ENCODE data around the gene PIEZO1. TPM values are rescaled to one million over a fixed set of nuclear protein-coding genes. Genes with fewer than 3 reads are reported as not detected.
A peak's percentile ranks its signal among the peaks of the same experiment; 100 is the strongest.

The PIEZO1 gene
- total RNA-seq, 1 donor from 2014 or later = 247 TPM

DNA sequence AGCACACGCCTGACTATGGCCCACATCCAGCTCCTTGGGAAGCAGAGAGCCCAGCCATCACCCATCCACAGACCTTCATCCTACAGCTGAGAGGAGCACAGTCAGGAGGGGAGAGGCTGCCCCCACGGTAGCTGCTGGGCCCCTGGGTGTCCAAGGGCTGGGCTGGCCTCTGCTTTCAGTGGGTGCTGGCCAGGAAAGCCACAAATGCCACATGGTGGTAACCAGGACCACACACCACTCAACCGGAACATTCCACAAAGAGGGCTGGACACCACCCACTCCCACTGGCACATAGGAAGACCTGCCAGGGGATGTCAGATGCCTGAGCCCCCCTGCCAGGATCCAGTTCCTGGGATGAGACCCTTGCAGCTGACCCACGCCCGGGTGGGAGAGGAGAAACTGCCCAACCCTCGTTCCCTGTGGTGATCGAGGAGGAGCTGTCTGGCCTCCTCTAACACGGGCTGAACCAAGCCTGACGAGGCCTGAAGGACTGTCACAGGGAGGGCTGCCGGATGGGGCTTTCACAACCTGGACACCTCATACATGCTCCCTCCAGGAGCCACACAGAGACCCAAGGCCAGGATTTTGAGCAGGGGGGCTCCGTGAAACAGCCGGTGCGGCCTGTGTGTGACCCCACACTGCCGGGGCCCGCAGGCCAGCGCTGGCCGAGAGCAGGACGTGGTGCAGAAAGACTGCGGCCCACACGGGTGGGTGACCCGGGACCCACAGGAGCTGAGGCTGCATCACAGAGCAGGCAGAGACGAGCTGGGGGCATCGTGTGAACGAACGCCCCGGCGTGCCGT lies 30.7 kb downstream of the PIEZO1 start:
- peaks cover 87% of the 10 kb centered on the region for H3K79me2 ChIP-seq (ENCODE audit: insufficient read depth, low read length)
- H3K36me3 Mint-ChIP-seq (ENCODE audit: low read depth, unreplicated experiment) = peaks cover 5% of the 10 kb centered on the region
- H3K27ac ChIP-seq (ENCODE audit: low read depth, low read length) = no peak overlapping the region

DNA sequence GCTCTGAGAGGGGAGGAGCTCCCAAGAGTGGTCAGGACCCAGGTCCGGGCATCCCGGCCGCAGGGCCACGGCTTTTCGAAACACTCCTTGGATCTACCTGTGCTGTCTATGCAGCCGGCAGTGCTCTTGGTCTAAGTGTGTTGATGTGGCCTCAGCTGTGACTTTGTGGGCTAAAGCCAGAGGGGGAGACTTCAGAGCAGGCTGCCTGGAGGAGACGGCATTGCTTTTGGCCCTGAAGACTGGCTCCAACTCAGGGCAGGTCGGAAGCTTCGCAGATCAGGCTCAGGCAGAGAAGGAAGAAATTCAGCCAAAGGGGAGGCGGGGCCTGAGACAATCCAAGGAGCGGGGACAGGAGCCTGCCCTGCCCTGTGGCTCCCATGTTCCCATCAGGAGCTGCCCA lies 31.4 kb downstream of the PIEZO1 start:
- peaks cover 28% of the 10 kb centered on the region for H3K4me1 ChIP-seq (ENCODE audit: insufficient read depth, low read length)
- H3K4me3 ChIP-seq (ENCODE audit: insufficient read depth, low read depth, low read length) = no peak overlapping the region
- H3K4me2 ChIP-seq (ENCODE audit: low read length) = peak overlapping the region; percentile 71
- H3K9me3 ChIP-seq (ENCODE audit: insufficient read depth, low read depth, low read length) = no peaks in the 10 kb centered on the region
- H3K27ac ChIP-seq (ENCODE audit: low read depth, low read length) = no peak overlapping the region
- peaks cover 5% of the 10 kb centered on the region for H3K36me3 ChIP-seq (ENCODE audit: insufficient read depth, low read length)
- peaks cover 3% of the 10 kb centered on the region for H3K36me3 Mint-ChIP-seq (ENCODE audit: low read depth, unreplicated experiment)
- no peak overlapping the region for H2AFZ ChIP-seq (ENCODE audit: low read depth, low read length)
- no peak overlapping the region for H3K9ac ChIP-seq (ENCODE audit: low read length)
- no peaks in the 10 kb centered on the region for H3K27me3 ChIP-seq (ENCODE audit: insufficient read depth, low read length)
- H3K27ac Mint-ChIP-seq (ENCODE audit: unreplicated experiment) = peak overlapping the region; percentile 68
- peaks cover 88% of the 10 kb centered on the region for H4K20me1 ChIP-seq (ENCODE audit: insufficient read depth, low read length)
- no peak for DNase-seq (ENCODE audit: low read depth)
- TF ChIP-seq EZH2 (IDR thresholded peaks at IDR 0.05; ENCODE audit: insufficient read depth, low read length) (no peak), CTCF (IDR thresholded peaks at IDR 0.05; ENCODE audit: insufficient read depth, low read depth, low read length) (no peak)
- peaks cover 83% of the 10 kb centered on the region for H3K79me2 ChIP-seq (ENCODE audit: insufficient read depth, low read length)
- H3K4me1 Mint-ChIP-seq (ENCODE audit: low read depth, unreplicated experiment) = peaks cover 12% of the 10 kb centered on the region
- H3K4me3 Mint-ChIP-seq (ENCODE audit: unreplicated experiment) = no peak overlapping the region
- FAIRE-seq = no peak
- no peaks in the 10 kb centered on the region for H3K27me3 Mint-ChIP-seq (ENCODE audit: low read depth, unreplicated experiment)
- no peaks in the 10 kb centered on the region for H3K9me3 Mint-ChIP-seq (ENCODE audit: unreplicated experiment)

More for the DNA sequence above, 30.7 kb downstream of the PIEZO1 start:
- no peaks in the 10 kb centered on the region for H3K27me3 ChIP-seq (ENCODE audit: insufficient read depth, low read length)
- Mint-ChIP-seq H3K27me3 (ENCODE audit: low read depth, unreplicated experiment) (no peaks in the 10 kb centered on the region), H3K27ac (ENCODE audit: unreplicated experiment) (no peak overlapping the region), H3K4me1 (ENCODE audit: low read depth, unreplicated experiment) (peaks cover 18% of the 10 kb centered on the region), H3K9me3 (ENCODE audit: unreplicated experiment) (no peaks in the 10 kb centered on the region), H3K4me3 (ENCODE audit: unreplicated experiment) (no peak overlapping the region)
- H3K9me3 ChIP-seq (ENCODE audit: insufficient read depth, low read depth, low read length) = no peaks in the 10 kb centered on the region
- peaks cover 93% of the 10 kb centered on the region for H4K20me1 ChIP-seq (ENCODE audit: insufficient read depth, low read length)
- H3K9ac ChIP-seq (ENCODE audit: low read length) = no peak overlapping the region
- FAIRE-seq (no peak), DNase-seq (ENCODE audit: low read depth) (no peak)
- H2AFZ ChIP-seq (ENCODE audit: low read depth, low read length) = no peak overlapping the region
- H3K4me3 ChIP-seq (ENCODE audit: insufficient read depth, low read depth, low read length) = no peak overlapping the region
- H3K4me1 ChIP-seq (ENCODE audit: insufficient read depth, low read length) = peaks cover 34% of the 10 kb centered on the region
- TF ChIP-seq CTCF (IDR thresholded peaks at IDR 0.05; ENCODE audit: insufficient read depth, low read depth, low read length) = no peak
- TF ChIP-seq EZH2 (IDR thresholded peaks at IDR 0.05; ENCODE audit: insufficient read depth, low read length) = no peak
- peak overlapping the region; percentile 71 for H3K4me2 ChIP-seq (ENCODE audit: low read length)
- H3K36me3 ChIP-seq (ENCODE audit: insufficient read depth, low read length) = peaks cover 5% of the 10 kb centered on the region

DNA sequence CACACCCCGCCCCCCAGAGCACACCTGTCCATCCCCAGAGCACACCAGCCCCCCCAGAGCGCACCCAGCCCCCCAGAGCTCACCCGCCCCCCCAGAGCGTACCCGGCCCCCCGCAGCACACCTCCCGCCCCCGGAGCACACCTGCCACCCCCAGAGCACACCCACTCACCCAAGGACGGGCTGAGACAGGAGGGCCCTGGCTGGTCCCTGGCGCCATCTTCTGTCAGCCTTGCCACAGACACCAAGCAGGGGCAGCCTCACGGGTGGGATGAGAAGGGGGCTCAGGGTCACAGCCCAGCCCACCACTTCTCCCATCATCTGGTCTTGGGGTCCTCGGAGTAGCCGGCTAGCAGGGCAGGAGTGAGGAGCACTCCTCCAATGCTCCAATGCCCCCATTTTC lies 31.8 kb downstream of the PIEZO1 start:
- TF ChIP-seq EZH2 (IDR thresholded peaks at IDR 0.05; ENCODE audit: insufficient read depth, low read length) (no peak), CTCF (IDR thresholded peaks at IDR 0.05; ENCODE audit: insufficient read depth, low read depth, low read length) (no peak)
- no peaks in the 10 kb centered on the region for H3K27me3 Mint-ChIP-seq (ENCODE audit: low read depth, unreplicated experiment)
- no peak overlapping the region for H3K4me3 Mint-ChIP-seq (ENCODE audit: unreplicated experiment)
- Histone ChIP-seq H3K27me3 (ENCODE audit: insufficient read depth, low read length) (no peaks in the 10 kb centered on the region), H3K4me2 (ENCODE audit: low read length) (no peak overlapping the region), H3K4me1 (ENCODE audit: insufficient read depth, low read length) (peaks cover 24% of the 10 kb centered on the region), H3K4me3 (ENCODE audit: insufficient read depth, low read depth, low read length) (no peak overlapping the region), H2AFZ (ENCODE audit: low read depth, low read length) (no peak overlapping the region), H3K27ac (ENCODE audit: low read depth, low read length) (no peak overlapping the region), H3K9ac (ENCODE audit: low read length) (no peak overlapping the region), H4K20me1 (ENCODE audit: insufficient read depth, low read length) (peaks cover 88% of the 10 kb centered on the region), H3K36me3 (ENCODE audit: insufficient read depth, low read length) (peaks cover 5% of the 10 kb centered on the region), H3K9me3 (ENCODE audit: insufficient read depth, low read depth, low read length) (no peaks in the 10 kb centered on the region), H3K79me2 (ENCODE audit: insufficient read depth, low read length) (peaks cover 83% of the 10 kb centered on the region)
- no peaks in the 10 kb centered on the region for H3K36me3 Mint-ChIP-seq (ENCODE audit: low read depth, unreplicated experiment)
- H3K4me1 Mint-ChIP-seq (ENCODE audit: low read depth, unreplicated experiment) = peaks cover 9% of the 10 kb centered on the region
- no peak overlapping the region for H3K27ac Mint-ChIP-seq (ENCODE audit: unreplicated experiment)
- H3K9me3 Mint-ChIP-seq (ENCODE audit: unreplicated experiment) = no peaks in the 10 kb centered on the region
- FAIRE-seq = no peak
- no peak for DNase-seq (ENCODE audit: low read depth)

Measured in astrocyte (in vitro differentiated cells and primary cell).